ENCODE results near the gene PADI3.
"Not testable (repeated sequence)": the region's sequence is repeated elsewhere in the genome, so short reads cannot be mapped to it uniquely, and the experiment has no call there.

Gene PADI3

DNA sequence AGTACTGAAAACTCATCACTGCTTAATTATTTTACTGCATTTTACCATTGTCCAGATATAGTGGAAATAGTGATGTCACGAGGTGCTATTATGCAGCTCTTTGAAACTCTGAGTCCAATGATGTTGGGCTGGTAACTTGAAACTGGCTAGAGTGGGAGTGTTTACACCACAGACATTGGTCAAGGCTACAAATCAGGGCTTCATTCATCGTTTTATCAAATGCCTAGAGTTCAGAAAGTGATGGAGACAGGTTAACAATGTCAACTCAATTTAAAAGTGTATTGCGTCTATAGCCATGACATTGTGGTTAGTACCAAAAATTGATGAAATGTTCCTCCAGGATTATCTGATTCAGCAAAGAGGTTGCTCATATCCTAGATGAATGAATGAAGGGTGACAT is 31.3 kb upstream of the PADI3 start:
- no peak for DNase-seq

DNA sequence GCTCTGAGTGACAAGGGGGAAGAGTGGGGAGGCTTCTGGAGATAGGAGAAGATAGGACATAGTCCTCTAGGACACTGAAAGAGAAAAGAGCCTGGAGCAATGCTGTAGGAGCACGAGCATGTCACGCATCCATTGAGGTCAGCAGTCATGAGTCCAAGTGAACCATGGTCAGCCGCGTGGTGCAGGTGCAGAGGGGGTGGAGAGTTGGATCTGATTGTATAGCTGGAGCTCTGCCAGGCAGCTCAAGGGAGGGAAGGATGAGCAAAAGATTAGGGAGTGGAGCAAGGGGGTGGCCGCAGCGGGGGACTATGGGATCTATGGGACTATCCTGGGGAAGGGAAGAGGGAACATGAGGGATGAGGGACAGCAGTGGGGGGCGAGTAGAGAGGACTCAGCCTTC is 30.0 kb upstream of the PADI3 start:
- DNase-seq: no peak

DNA sequence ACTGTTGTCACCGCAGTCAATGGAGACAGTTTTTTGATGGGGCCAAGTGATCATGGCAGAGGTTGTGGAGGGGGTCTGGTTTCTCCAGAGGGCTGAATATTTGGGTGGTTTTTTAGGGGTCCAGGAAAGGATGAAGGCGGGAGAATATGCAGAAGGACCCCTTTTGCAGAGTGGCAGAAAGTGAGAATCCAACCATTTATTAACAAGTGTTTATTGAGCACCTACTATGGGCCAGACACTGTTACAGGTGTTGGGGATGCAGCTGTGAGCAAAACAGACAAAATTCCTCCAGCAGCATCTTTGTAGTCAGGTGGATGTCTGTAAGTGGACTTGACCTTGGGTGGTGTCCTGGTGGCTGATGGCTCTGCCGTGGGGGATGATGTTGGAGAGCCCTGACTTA is 28.6 kb upstream of the PADI3 start:
- no peak for DNase-seq

GRCh38 chr1:17222557-17222956 is 26.3 kb upstream of the PADI3 start:
- no peak for DNase-seq

DNA sequence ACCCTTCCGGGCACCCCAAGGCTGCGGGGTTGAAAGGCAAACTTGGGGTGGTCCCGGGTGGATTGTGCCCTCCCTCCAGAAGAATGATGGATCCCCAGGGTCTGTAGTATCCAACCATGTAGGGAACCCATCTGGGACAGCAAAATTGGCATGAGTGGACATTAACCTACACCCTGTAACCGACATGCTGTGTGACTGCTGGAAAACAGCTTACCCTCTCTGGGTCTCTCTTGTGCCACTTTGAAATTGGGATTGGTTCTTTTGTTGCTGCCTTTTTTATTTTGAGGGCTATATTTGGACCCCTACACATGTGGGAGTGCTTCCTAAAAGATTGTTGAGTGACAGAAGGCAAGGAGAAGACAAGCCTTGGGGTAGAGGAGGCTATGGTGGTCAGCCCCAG is 24.5 kb upstream of the PADI3 start:
- DNase-seq: no peak

- DNase-seq: no peak
These were observed 23.8 kb upstream of the PADI3 start for GRCh38 chr1:17225140-17225539.

DNA sequence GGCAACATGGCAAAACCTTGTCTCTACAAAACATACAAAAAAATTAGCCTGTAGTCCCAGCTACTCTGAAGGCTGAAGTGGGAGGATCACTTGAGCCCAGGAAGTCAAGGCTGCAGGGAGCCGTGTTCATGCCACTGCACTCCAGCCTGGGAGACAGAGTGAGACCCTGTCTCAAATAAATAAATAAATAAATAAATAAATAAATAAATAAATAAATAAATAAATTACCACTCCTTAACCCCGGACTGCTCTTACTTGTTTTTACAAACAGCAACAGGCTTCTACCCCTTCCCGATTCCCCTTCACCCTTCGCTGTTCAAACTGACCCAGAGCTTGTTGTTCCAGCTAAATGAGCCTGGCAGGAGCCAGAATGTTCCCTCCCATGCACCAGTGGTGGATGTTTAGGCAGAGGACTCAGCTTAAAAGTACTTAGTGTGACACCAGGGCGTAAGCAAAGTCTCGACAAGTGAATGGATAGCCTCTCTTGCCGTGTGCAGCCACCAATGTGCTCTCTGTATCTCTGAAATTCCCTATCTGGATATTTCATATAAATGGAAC is 21.5 kb upstream of the PADI3 start:
- no peak for DNase-seq

DNA sequence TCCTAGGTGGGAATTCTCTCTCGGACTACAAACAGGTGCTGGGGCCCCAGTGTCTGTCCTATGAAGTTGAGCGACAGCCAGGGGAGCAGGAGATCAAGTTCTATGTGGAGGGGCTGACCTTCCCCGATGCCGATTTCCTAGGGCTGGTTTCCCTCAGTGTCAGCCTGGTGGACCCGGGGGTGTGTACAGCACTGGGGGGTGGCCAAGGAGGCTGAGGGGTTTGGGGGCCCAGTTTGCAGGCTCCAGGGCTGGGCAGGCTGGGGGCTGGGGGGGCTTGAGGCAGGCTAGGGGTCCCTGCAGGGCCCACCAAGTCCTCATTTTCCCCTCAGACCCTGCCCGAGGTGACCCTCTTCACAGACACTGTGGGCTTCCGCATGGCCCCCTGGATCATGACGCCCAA is 20.3 kb upstream of the PADI3 start:
- no peak for DNase-seq

DNA sequence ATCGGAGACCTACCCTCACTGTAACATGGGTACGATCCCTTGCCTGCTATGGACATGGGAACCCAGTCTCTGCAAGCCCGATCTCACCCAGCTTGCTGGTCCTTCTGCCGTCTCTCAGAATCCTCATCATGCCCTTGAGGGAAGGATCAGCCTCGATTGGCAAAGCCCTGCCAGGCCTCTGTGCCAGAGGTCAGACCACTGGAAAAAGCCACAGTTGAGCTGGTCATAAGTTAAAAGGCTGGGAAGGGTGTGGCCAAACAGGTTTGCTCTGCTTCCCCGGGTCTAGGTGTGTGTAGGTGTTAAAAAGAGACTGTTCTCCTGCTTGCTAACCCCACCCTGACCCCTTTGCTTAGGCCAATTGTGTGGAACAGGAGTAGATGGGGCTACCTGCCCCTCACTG is 19.5 kb upstream of the PADI3 start:
- no peak for DNase-seq

DNA sequence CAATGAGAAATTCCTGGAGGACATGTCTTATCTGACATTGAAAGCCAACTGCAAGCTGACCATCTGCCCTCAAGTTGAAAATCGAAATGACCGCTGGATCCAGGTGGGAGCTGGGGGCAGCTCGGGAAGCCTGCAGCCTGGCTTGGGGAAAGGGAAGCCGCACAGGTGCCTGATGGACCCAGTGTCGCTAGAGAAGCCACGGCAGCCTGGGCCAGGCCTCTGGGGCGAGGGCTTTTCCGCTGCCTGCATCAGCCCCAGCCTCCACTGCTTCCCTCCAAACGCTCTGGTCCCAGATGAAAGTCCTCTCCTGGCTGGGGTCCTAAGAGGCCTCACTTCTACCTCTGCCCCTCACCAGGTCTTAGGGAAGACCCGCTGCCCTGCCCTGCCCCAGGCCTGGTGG is 18.8 kb upstream of the PADI3 start:
- DNase-seq: no peak

DNA sequence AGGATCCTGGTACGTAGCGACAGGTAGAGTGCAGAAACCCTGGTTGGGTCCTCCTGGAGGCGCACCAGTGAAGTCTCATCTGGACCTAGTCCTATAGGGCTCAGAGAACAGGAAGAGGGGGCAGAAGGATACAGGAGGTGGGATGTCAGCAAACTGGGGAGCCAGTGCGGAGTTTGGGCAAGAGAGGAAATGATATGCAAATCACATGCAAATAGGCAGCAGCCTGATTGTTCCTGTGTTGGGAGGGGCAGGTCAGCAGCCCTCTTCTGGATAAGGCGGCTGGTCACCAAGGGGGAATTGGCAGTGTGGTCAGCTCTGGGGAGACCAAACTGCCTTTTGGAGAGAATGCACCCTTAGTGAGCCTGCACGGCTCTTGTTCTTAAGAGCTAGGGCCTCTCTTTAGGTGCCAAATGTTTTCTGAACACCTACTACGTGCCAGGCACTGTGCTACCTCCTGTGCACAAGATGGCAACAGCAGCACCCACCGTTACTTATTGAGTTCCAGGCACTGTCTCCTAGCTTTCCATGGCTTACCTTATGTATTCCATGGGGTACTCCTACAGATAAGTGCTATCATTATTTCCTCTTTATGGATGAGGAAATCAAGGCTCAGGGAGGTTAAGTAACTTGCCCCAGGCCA is 18.1 kb upstream of the PADI3 start:
- no peak for DNase-seq

- no peak for DNase-seq
These were observed 15.9 kb upstream of the PADI3 start for GRCh38 chr1:17232759-17233661.

DNA sequence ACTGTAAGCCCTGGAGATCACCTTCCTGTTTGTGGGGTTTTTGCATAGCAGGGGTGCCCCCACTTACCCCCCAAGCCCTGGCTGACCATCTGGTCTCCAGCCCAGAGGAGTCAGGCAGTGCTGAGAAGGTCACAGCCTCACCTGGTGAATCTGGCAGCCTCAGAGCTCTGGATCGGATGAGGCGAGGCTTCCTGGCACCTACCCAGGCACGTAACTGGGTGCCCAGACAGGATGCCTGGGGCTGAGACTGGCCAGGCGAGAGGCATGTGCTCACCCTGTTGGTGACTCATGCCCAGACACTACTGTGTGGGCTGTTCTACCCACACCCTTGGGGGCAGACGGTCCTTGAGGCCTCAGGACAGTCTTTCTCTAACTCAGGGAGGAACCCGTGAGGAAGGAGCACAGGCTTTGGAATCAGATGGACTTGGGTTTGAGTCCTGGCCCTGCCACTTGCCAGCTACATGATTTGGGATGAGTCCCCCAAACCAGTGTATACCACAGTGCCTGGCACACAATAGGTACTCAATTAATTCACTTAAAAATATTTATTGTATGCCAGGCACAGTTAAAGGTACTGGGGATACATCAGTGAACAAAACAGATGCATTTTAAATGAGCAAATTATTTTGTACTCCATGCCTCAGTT is 15.1 kb upstream of the PADI3 start:
- DNase-seq: no peak

- no peak for DNase-seq
These were observed 14.5 kb upstream of the PADI3 start for GRCh38 chr1:17234405-17234804.

- DNase-seq: no peak
These were observed 13.6 kb upstream of the PADI3 start for GRCh38 chr1:17235135-17235885.

DNA sequence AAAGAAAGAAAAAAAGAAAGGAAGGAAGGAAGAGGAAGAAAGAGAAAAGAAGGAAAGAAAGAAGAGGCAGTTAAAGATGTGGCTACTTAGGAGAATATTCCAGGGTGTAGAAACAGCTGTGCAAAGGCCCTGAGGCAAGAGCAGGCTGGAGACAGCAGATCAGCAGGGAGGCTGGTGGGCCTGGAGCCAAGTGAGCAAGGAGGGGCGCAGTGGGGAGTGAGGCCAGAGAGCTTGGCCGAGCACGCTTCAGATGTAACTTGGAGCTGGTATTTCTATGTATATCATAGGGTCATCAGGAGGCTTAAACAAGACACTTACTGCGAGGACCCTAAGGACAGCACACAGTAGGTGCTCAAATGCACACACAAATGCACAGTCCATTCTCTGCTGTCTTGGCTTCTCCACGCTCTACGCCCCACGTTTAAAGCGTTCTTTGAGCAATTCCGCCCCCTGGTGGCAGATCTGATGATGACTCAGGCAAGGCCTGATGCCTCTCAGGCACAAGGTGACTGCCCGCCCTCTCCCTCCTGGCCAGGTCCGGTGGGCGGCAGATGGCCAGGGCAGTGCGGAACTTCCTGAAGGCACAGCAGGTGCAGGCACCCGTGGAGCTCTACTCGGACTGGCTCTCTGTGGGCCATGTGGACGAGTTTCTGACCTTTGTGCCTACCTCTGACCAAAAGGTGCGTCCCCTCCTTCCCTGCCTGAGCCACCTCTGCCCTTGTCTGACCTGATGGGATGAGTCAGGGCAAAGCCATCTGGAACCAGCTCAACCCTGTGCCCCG is 11.9 kb upstream of the PADI3 start:
- DNase-seq: peak; percentile 55 to 86 (median 85)

DNA sequence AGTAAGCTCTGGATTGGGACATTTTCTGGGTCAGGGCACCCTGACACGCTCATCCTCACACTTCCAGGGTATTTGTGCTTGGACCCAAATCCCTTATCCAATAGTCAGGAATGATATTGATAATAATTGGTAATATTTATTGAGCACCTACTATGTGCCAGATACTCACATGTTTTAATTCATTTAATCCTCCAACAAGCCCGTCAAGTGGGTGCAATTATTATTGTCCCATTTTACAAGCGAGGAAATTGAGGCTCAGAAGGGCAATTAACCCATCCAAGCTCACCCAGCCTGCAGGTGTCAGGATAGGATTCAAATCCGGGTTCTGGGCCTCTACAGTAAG is 11.4 kb upstream of the PADI3 start:
- DNase-seq: no peak

DNA sequence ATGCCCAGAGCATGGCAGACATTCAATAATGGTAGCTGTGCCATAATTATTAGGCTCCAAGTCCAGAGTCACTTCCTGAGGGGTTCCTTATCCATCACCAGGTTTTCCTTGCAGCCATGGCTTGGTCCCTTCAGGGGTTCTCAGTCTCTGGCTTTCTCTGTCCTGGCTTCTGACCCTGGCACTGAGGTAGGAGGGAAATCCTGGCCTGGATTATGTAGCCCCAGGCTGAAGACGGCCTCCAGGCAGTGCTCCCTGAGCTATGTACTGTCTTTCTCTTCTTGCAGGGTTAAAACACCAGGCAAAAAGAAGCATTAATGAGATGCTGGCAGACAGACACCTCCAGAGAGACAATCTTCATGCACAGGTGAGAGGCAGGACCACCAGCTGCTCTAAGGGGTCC is 9.5 kb upstream of the PADI3 start:
- peak; percentile 57 to 70 (median 65) for DNase-seq

DNA sequence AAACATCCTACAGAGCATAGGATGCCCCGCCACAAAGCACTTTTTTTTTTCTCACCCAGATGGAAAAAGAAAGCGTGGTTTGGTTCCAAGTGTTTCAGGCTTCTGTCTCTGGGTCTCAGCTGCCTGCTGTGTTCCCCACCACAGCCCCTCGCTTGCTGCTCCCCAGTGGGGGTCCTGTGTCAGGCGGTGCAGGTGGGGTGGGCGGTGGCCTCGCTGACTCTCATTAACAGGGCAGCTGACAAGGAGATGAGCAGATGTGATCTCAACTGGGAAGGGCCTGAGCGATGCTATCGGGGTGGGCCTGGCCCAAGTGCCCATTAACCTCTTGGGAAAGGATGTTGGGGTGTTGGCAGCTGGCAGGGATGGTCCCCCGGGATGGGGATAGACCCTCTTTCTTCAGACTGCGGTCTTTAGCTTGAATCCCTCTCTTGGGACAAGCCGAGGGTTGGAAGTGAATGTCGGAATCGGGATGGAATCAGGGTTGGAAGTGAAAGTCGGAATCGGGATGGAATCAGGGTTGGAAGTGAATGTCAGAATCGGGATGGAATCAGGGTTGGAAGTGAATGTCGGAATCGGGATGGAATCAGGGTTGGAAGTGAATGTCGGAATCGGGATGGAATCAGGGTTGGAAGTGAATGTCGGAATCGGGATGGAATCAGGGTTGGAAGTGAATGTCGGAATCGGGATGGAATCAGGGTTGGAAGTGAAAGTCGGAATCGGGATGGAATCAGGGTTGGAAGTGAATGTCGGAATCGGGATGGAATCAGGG is 7.7 kb upstream of the PADI3 start:
- DNase-seq: not testable (repeated sequence)

DNA sequence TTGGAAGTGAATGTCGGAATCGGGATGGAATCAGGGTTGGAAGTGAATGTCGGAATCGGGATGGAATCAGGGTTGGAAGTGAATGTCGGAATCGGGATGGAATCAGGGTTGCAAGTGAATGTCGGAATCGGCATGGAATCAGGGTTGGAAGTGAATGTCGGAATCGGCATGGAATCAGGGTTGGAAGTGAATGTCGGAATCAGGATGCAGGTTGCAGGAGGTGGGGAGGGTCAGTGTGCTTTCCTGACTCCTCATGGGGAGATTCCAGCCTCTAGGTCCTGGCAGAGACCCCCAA is 7.2 kb upstream of the PADI3 start:
- DNase-seq: not testable (repeated sequence)

- no peak for DNase-seq
These were observed 5.6 kb upstream of the PADI3 start for GRCh38 chr1:17243274-17243673.
